OCI-LY7 (cell line): ENCODE measurements around the gene GLMN. TPM values are rescaled to one million over a fixed set of nuclear protein-coding genes. Genes with fewer than 3 reads are reported as not detected.
"Not testable (repeated sequence)": the region's sequence is repeated elsewhere in the genome, so short reads cannot be mapped to it uniquely, and the experiment has no call there.

Experiments
- BruUV-seq: library from RNA; stranded (reverse); fragments of 400-500 nt; replicated peaks from 2 replicates; lab custom pipeline; 2021; lab: Mats Ljungman, UMichigan
- CTCF ChIA-PET: fragments of 300-600 bp; sonication (Branson Sonifier 250); formaldehyde crosslinking; loops from one replicate; lab custom pipeline; 2022; ENCODE audit warnings: antibody characterized with exemption; ENCODE audit not compliant: unreplicated experiment; lab: Charles Lee
- POLR2A ChIA-PET: fragments of 300-600 bp; sonication (Branson Sonifier 250); formaldehyde crosslinking; loops from one replicate; lab custom pipeline; 2022; ENCODE audit warnings: antibody characterized with exemption; lab: Charles Lee
- DNase-seq: peaks from one replicate; pipeline ENCODE4 v3.0.0-alpha.2; 2015; ENCODE audit warnings: low spot score
- H2AFZ ChIP-seq: fragments of 200-600 bp; sonication (generic), shearing (Covaris generic); 2 replicates; pipeline ENCODE4 v1.6.1; 2014; ENCODE audit warnings: mild to moderate bottlenecking, antibody characterized with exemption, low read length, moderate library complexity
- H3K27ac ChIP-seq: fragments of 200-600 bp; sonication (generic); 2 replicates; pipeline ENCODE4 v1.5.1; 2014; ENCODE audit warnings: mixed run types, low read depth, mild to moderate bottlenecking, moderate library complexity, low read length, inconsistent platforms; ENCODE audit not compliant: poor library complexity, severe bottlenecking
- H3K36me3 ChIP-seq: fragments of 200-600 bp; sonication (generic); 2 replicates; pipeline ENCODE4 v1.6.1; 2014; ENCODE audit warnings: mild to moderate bottlenecking, antibody characterized with exemption, low read length, moderate library complexity, mixed read lengths; ENCODE audit not compliant: insufficient read depth
- H3K4me1 ChIP-seq: fragments of 200-600 bp; sonication (generic); 2 replicates; pipeline ENCODE4 v1.5.1; 2014; ENCODE audit warnings: mild to moderate bottlenecking, low read length; ENCODE audit not compliant: insufficient read depth, poor library complexity, severe bottlenecking
- H3K4me2 ChIP-seq: fragments of 200-600 bp; sonication (generic); 2 replicates; pipeline ENCODE4 v1.6.1; 2014; ENCODE audit warnings: mild to moderate bottlenecking, low read length
- H3K4me3 ChIP-seq: fragments of 200-600 bp; sonication (generic); 2 replicates; pipeline ENCODE4 v1.5.1; 2014; ENCODE audit warnings: mild to moderate bottlenecking, low read depth, low read length; ENCODE audit not compliant: poor library complexity, severe bottlenecking
- H3K79me2 ChIP-seq: fragments of 200-600 bp; sonication (generic); 2 replicates; pipeline ENCODE4 v1.6.1; 2016; ENCODE audit warnings: low read depth, mild to moderate bottlenecking, low read length, moderate library complexity, mixed read lengths; ENCODE audit not compliant: insufficient read depth
- H3K9me2 ChIP-seq: fragments of 200-600 bp; sonication (generic); 2 replicates; pipeline ENCODE4 v1.6.1; 2016; ENCODE audit warnings: mild to moderate bottlenecking, low read length, mixed read lengths; ENCODE audit not compliant: insufficient read depth
- H3K9me3 ChIP-seq: fragments of 200-600 bp; sonication (generic); 2 replicates; pipeline ENCODE4 v1.6.1; 2014; ENCODE audit warnings: mild to moderate bottlenecking, mixed run types, low read length, mixed read lengths
- H4K20me1 ChIP-seq: fragments of 200-600 bp; sonication (generic); 2 replicates; pipeline ENCODE4 v1.6.1; 2014; ENCODE audit warnings: mild to moderate bottlenecking, antibody characterized with exemption, low read length, moderate library complexity, mixed read lengths; ENCODE audit not compliant: insufficient read depth
- CTCF ChIP-seq: fragments of 200-600 bp; sonication (generic); conservative IDR thresholded peaks from 2 replicates; pipeline ENCODE4 v1.5.1; 2014; ENCODE audit warnings: mild to moderate bottlenecking, antibody characterized with exemption, low read length, moderate library complexity, mixed read lengths
- EZH2phosphoT487 ChIP-seq: fragments of 200-600 bp; sonication (generic); IDR thresholded peaks from 2 replicates; pipeline ENCODE4 v1.6.1; 2018; ENCODE audit warnings: low read depth, borderline replicate concordance, mild to moderate bottlenecking, mixed run types, antibody characterized with exemption, low read length, moderate library complexity, mixed read lengths
- intact Hi-C: fragments of 100-400 bp; cut with micrococcal nuclease; formaldehyde crosslinking; loops from one replicate; pipeline ENCODE4 v1.10.0; 2022; ENCODE audit not compliant: unreplicated experiment
- total RNA-seq, 2 experiments: library from RNA; depleted of rRNA in 1 of 2; stranded (reverse); fragments of >200 nt in 1 of 2; shearing (Covaris generic) in 1 of 2; gene quantifications; 2 replicates each; pipeline ENCODE4 v1.2.3, GENCODE V29; 2014 to 2022

GLMN gene
- total RNA-seq, 2 experiments from 2014 or later, result 12.4 to 14.6 TPM

- POLR2A ChIA-PET, result no interaction called here
- intact Hi-C loops, result no loop called here
- Histone ChIP-seq H3K9me2 (no peaks in the 10 kb centered on the region), H3K79me2 (no peaks in the 10 kb centered on the region), H3K36me3 (peaks cover 44% of the 10 kb centered on the region), H4K20me1 (no peaks in the 10 kb centered on the region), H3K4me2 (no peak overlapping the region), H2AFZ (no peak overlapping the region), H3K9me3 (no peaks in the 10 kb centered on the region), H3K4me3 (no peak overlapping the region), H3K4me1 (no peaks in the 10 kb centered on the region), H3K27ac (no peak overlapping the region)
- DNase-seq, result no peak
- no TSS peak for BruUV-seq
- CTCF ChIA-PET, result no interaction called here
- TF ChIP-seq CTCF (no peak), EZH2phosphoT487 (no peak)
Measured at GRCh38 chr1:92259350-92259749, 39.4 kb downstream of the GLMN start.

GRCh38 chr1:92254714-92255113, 44.1 kb downstream of the GLMN start:
- intact Hi-C loops, H3K4me2 ChIP-seq, POLR2A ChIA-PET, H3K4me3 ChIP-seq, H2AFZ ChIP-seq, DNase-seq, H4K20me1 ChIP-seq, H3K9me2 ChIP-seq, H3K9me3 ChIP-seq, CTCF ChIA-PET, H3K27ac ChIP-seq, BruUV-seq, H3K4me1 ChIP-seq, H3K79me2 ChIP-seq: not testable (repeated sequence)
- H3K36me3 ChIP-seq, result peaks cover 18% of the 10 kb centered on the region

GRCh38 chr1:92244376-92244775, 54.4 kb downstream of the GLMN start:
- ChIA-PET CTCF (no interaction called here), POLR2A (no interaction called here)
- H3K9me3 ChIP-seq, result no peaks in the 10 kb centered on the region
- peaks cover 11% of the 10 kb centered on the region; the same call in 1 of the 2 replicates for H3K36me3 ChIP-seq
- no peaks in the 10 kb centered on the region for H4K20me1 ChIP-seq
- no peak for TF ChIP-seq CTCF
- no peak for TF ChIP-seq EZH2phosphoT487
- H3K79me2 ChIP-seq, result no peaks in the 10 kb centered on the region
- DNase-seq, result no peak
- H3K27ac ChIP-seq, result no peak overlapping the region
- H2AFZ ChIP-seq, result no peak overlapping the region
- no peaks in the 10 kb centered on the region for H3K9me2 ChIP-seq
- no peaks in the 10 kb centered on the region for H3K4me1 ChIP-seq
- H3K4me2 ChIP-seq, result no peak overlapping the region
- H3K4me3 ChIP-seq, result no peak overlapping the region
- intact Hi-C loops, result no loop called here
- no TSS peak for BruUV-seq
